Measurements from ENCODE around the gene TBC1D2B. TPM values are rescaled to one million over a fixed set of nuclear protein-coding genes. Genes with fewer than 3 reads are reported as not detected.

Gene TBC1D2B
- total RNA-seq, 2 experiments from 2014 or later = 49.3 to 52.0 TPM

- Mint-ChIP-seq H3K27me3 (no peaks in the 10 kb centered on the region), H3K27ac (peak overlapping the region; percentile 12), H3K4me1 (peaks cover 36% of the 10 kb centered on the region), H3K4me3 (no peak overlapping the region), H3K9me3 (ENCODE audit: low read depth) (no peaks in the 10 kb centered on the region), H3K36me3 (ENCODE audit: low read depth) (no peaks in the 10 kb centered on the region)
- POLR2A ChIA-PET = no interaction called here
- ATAC-seq (no peak), DNase-seq (no peak)
- intact Hi-C loops (cut with DNase I, micrococcal nuclease) = loop anchor here in 1 of 2 experiments (5.0 kb wide), 1 partner anchor 193 kb away; no protein-coding TSS in a partner anchor
- CTCF ChIA-PET = interaction anchor here (0.6 to 10.0 kb wide), 10 partner anchors 12 to 484 kb away, joined by 3 to 123 read pairs (median 8); no protein-coding TSS in a partner anchor
These were observed 28.1 kb upstream of the TBC1D2B start for GRCh38 chr15:78105476-78106241.

GRCh38 chr15:78104566-78105475 is 27.3 kb upstream of the TBC1D2B start:
- DNase-seq (no peak), ATAC-seq (no peak)
- Mint-ChIP-seq H3K27me3 (no peaks in the 10 kb centered on the region), H3K27ac (peak overlapping the region; percentile 42), H3K36me3 (ENCODE audit: low read depth) (no peaks in the 10 kb centered on the region), H3K9me3 (ENCODE audit: low read depth) (no peaks in the 10 kb centered on the region), H3K4me3 (no peak overlapping the region), H3K4me1 (peaks cover 36% of the 10 kb centered on the region)
- intact Hi-C loops (cut with DNase I, micrococcal nuclease) = loop anchor here in 1 of 2 experiments (5.0 kb wide), 1 partner anchor 193 kb away; no protein-coding TSS in a partner anchor
- CTCF ChIA-PET = interaction anchor here (0.6 to 7.8 kb wide), 8 partner anchors 7 to 146 kb away, joined by 3 to 64 read pairs (median 4); no protein-coding TSS in a partner anchor
- POLR2A ChIA-PET = interaction anchor here (0.9 kb wide), 1 partner anchor 26 kb away, joined by 3 read pairs; the partner anchor contains the start of gene CIB2

- H3K27me3 Mint-ChIP-seq = no peaks in the 10 kb centered on the region
- H3K9me3 Mint-ChIP-seq (ENCODE audit: low read depth) = no peaks in the 10 kb centered on the region
- peak overlapping the region; percentile 87 for H3K27ac Mint-ChIP-seq
- CTCF ChIA-PET = interaction anchor here (0.8 to 1.9 kb wide), 4 partner anchors 8 to 137 kb away, joined by 3 to 6 read pairs (median 5); no protein-coding TSS in a partner anchor
- POLR2A ChIA-PET = interaction anchor here (0.7 to 1.3 kb wide), 3 partner anchors 27 to 349 kb away, joined by 3 to 4 read pairs (median 3); partner anchors contain the start of gene CIB2
- H3K4me3 Mint-ChIP-seq = no peak overlapping the region
- peaks cover 36% of the 10 kb centered on the region for H3K4me1 Mint-ChIP-seq
- no peaks in the 10 kb centered on the region for H3K36me3 Mint-ChIP-seq (ENCODE audit: low read depth)
- no peak for DNase-seq
- peak; percentile 23 for ATAC-seq
- intact Hi-C loops (cut with DNase I, micrococcal nuclease) = no loop called here
These were observed 26.6 kb upstream of the TBC1D2B start for GRCh38 chr15:78104119-78104479.

GRCh38 chr15:78103406-78104118 is 26.1 kb upstream of the TBC1D2B start:
- DNase-seq = peak; percentile 84
- intact Hi-C loops (cut with DNase I, micrococcal nuclease) = no loop called here
- Mint-ChIP-seq H3K27me3 (no peaks in the 10 kb centered on the region), H3K4me1 (peaks cover 36% of the 10 kb centered on the region), H3K4me3 (no peak overlapping the region), H3K9me3 (ENCODE audit: low read depth) (no peaks in the 10 kb centered on the region), H3K36me3 (ENCODE audit: low read depth) (no peaks in the 10 kb centered on the region), H3K27ac (peak overlapping the region; percentile 87)
- POLR2A ChIA-PET = interaction anchor here (0.7 to 1.3 kb wide), 3 partner anchors 27 to 348 kb away, joined by 3 to 4 read pairs (median 3); partner anchors contain the start of gene CIB2
- CTCF ChIA-PET = interaction anchor here (0.7 to 1.9 kb wide), 7 partner anchors 9 to 137 kb away, joined by 3 to 6 read pairs (median 4); no protein-coding TSS in a partner anchor
- peak; percentile 92 for ATAC-seq

GRCh38 chr15:78102741-78103140 is 25.2 kb upstream of the TBC1D2B start:
- ATAC-seq (no peak), DNase-seq (no peak)
- intact Hi-C loops (cut with DNase I, micrococcal nuclease) = no loop called here
- Mint-ChIP-seq H3K4me1 (peaks cover 34% of the 10 kb centered on the region), H3K27ac (peak overlapping the region; percentile 87), H3K4me3 (no peak overlapping the region), H3K9me3 (ENCODE audit: low read depth) (no peaks in the 10 kb centered on the region), H3K27me3 (no peaks in the 10 kb centered on the region), H3K36me3 (ENCODE audit: low read depth) (no peaks in the 10 kb centered on the region)
- POLR2A ChIA-PET = no interaction called here
- CTCF ChIA-PET = interaction anchor here (0.7 to 1.9 kb wide), 5 partner anchors 8 to 136 kb away, joined by 3 to 6 read pairs (median 4); no protein-coding TSS in a partner anchor

- Mint-ChIP-seq H3K27ac (no peak overlapping the region), H3K4me1 (peaks cover 34% of the 10 kb centered on the region), H3K27me3 (no peaks in the 10 kb centered on the region), H3K36me3 (ENCODE audit: low read depth) (no peaks in the 10 kb centered on the region), H3K4me3 (no peak overlapping the region), H3K9me3 (ENCODE audit: low read depth) (no peaks in the 10 kb centered on the region)
- DNase-seq (no peak), ATAC-seq (no peak)
- POLR2A ChIA-PET = no interaction called here
- CTCF ChIA-PET = no interaction called here
- intact Hi-C loops (cut with DNase I, micrococcal nuclease) = no loop called here
These were observed 24.7 kb upstream of the TBC1D2B start for GRCh38 chr15:78102211-78102610.

- CTCF ChIA-PET = interaction anchor here (0.6 to 1.3 kb wide), 3 partner anchors 101 to 141 kb away, joined by 3 to 4 read pairs (median 3); no protein-coding TSS in a partner anchor
These were observed 24.1 kb upstream of the TBC1D2B start for GRCh38 chr15:78101423-78102105.

GRCh38 chr15:78100886-78101285 is 23.4 kb upstream of the TBC1D2B start:
- DNase-seq (no peak), ATAC-seq (no peak)
- Mint-ChIP-seq H3K27me3 (no peaks in the 10 kb centered on the region), H3K27ac (no peak overlapping the region), H3K36me3 (ENCODE audit: low read depth) (no peaks in the 10 kb centered on the region), H3K4me3 (no peak overlapping the region), H3K4me1 (peaks cover 32% of the 10 kb centered on the region), H3K9me3 (ENCODE audit: low read depth) (no peaks in the 10 kb centered on the region)
- ChIA-PET CTCF (interaction anchor here (0.8 to 1.3 kb wide), 2 partner anchors 100 to 139 kb away, joined by 3 to 4 read pairs; no protein-coding TSS in a partner anchor), POLR2A (no interaction called here)
- intact Hi-C loops (cut with DNase I, micrococcal nuclease) = no loop called here

More at GRCh38 chr15:78101423-78102105, 24.1 kb upstream of the TBC1D2B start:
- DNase-seq = no peak
- H3K36me3 Mint-ChIP-seq (ENCODE audit: low read depth) = no peaks in the 10 kb centered on the region
- peaks cover 34% of the 10 kb centered on the region for H3K4me1 Mint-ChIP-seq
- H3K9me3 Mint-ChIP-seq (ENCODE audit: low read depth) = no peaks in the 10 kb centered on the region
- no peak for ATAC-seq
- H3K27ac Mint-ChIP-seq = no peak overlapping the region
- no peaks in the 10 kb centered on the region for H3K27me3 Mint-ChIP-seq
- POLR2A ChIA-PET = no interaction called here
- intact Hi-C loops (cut with DNase I, micrococcal nuclease) = no loop called here
- no peak overlapping the region for H3K4me3 Mint-ChIP-seq

GRCh38 chr15:78098131-78098755 is 20.7 kb upstream of the TBC1D2B start:
- DNase-seq = no peak
- no peak for ATAC-seq
- CTCF ChIA-PET = interaction anchor here (0.7 to 2.1 kb wide), 4 partner anchors 10 to 139 kb away, joined by 3 to 5 read pairs (median 4); no protein-coding TSS in a partner anchor
- Mint-ChIP-seq H3K9me3 (ENCODE audit: low read depth) (no peaks in the 10 kb centered on the region), H3K36me3 (ENCODE audit: low read depth) (no peaks in the 10 kb centered on the region), H3K4me3 (no peak overlapping the region), H3K27me3 (no peaks in the 10 kb centered on the region), H3K4me1 (peaks cover 5% of the 10 kb centered on the region), H3K27ac (no peak overlapping the region)
- intact Hi-C loops (cut with DNase I, micrococcal nuclease) = no loop called here
- POLR2A ChIA-PET = no interaction called here

- no peaks in the 10 kb centered on the region for H3K27me3 Mint-ChIP-seq
- no peak overlapping the region for H3K4me3 Mint-ChIP-seq
- no peaks in the 10 kb centered on the region for H3K4me1 Mint-ChIP-seq
- intact Hi-C loops (cut with DNase I, micrococcal nuclease) = no loop called here
- ATAC-seq = no peak
- H3K27ac Mint-ChIP-seq = no peak overlapping the region
- DNase-seq = no peak
- CTCF ChIA-PET = interaction anchor here (0.6 to 2.1 kb wide), 7 partner anchors 15 to 144 kb away, joined by 3 to 6 read pairs (median 4); no protein-coding TSS in a partner anchor
- POLR2A ChIA-PET = no interaction called here
- H3K36me3 Mint-ChIP-seq (ENCODE audit: low read depth) = no peaks in the 10 kb centered on the region
- no peaks in the 10 kb centered on the region for H3K9me3 Mint-ChIP-seq (ENCODE audit: low read depth)
These were observed 20.2 kb upstream of the TBC1D2B start for GRCh38 chr15:78097667-78098066.
